Tibial nerve (tissue), 4 donors: Measurements from ENCODE around the gene DLST.

ENCODE experiments used
- EP300 ChIP-seq, 2 donors: sonication (generic); formaldehyde crosslinking; IDR thresholded peaks; one replicate each; pipeline ENCODE4 v1.6.1; 2017; ENCODE audit warnings: antibody characterized with exemption in 2 of 2, mild to moderate bottlenecking in 1 of 2
- POLR2A ChIP-seq, 2 donors: fragments of 450-650 bp; IDR thresholded peaks; one replicate each; pipeline ENCODE4 v1.6.1; 2017; ENCODE audit warnings: antibody characterized with exemption in 2 of 2, mild to moderate bottlenecking in 2 of 2, moderate library complexity in 2 of 2
- TF ChIP-seq, protein P1 (sequence below), 5 experiments: fragments of 200-600 bp in 3 of 5; fragments of 450-650 bp in 2 of 5; sonication (generic) in 3 of 5; IDR thresholded peaks; one replicate each; pipeline ENCODE4 v1.5.1; 2016 to 2019; ENCODE audit warnings: antibody characterized with exemption in 5 of 5, mild to moderate bottlenecking in 3 of 5, moderate library complexity in 2 of 5

GRCh38 chr14:74949191-74949601 is 67.5 kb downstream of the DLST start:
- TF ChIP-seq, protein P1, sequence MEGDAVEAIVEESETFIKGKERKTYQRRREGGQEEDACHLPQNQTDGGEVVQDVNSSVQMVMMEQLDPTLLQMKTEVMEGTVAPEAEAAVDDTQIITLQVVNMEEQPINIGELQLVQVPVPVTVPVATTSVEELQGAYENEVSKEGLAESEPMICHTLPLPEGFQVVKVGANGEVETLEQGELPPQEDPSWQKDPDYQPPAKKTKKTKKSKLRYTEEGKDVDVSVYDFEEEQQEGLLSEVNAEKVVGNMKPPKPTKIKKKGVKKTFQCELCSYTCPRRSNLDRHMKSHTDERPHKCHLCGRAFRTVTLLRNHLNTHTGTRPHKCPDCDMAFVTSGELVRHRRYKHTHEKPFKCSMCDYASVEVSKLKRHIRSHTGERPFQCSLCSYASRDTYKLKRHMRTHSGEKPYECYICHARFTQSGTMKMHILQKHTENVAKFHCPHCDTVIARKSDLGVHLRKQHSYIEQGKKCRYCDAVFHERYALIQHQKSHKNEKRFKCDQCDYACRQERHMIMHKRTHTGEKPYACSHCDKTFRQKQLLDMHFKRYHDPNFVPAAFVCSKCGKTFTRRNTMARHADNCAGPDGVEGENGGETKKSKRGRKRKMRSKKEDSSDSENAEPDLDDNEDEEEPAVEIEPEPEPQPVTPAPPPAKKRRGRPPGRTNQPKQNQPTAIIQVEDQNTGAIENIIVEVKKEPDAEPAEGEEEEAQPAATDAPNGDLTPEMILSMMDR (IDR thresholded peaks at IDR 0.05), result no peak
- no peak for TF ChIP-seq EP300 (IDR thresholded peaks at IDR 0.05)
- no peak for TF ChIP-seq POLR2A (IDR thresholded peaks at IDR 0.05)
